NCI-H69 (cell line): Measurements from ENCODE around the gene ALDH9A1.
"Not testable (repeated sequence)": the region's sequence is repeated elsewhere in the genome, so short reads cannot be mapped to it uniquely, and the experiment has no call there.

ENCODE experiments used
- DNase-seq: peaks from one replicate; lab custom pipeline; 2025; lab: John Stamatoyannopoulos, UW

ALDH9A1 gene

GRCh38 chr1:165686971-165687433 is 11.4 kb downstream of the ALDH9A1 start:
- DNase-seq = no peak

GRCh38 chr1:165686121-165686970 is 12.0 kb downstream of the ALDH9A1 start:
- DNase-seq = no peak

GRCh38 chr1:165683848-165684485 is 14.4 kb downstream of the ALDH9A1 start:
- DNase-seq = no peak

- not testable (repeated sequence) for DNase-seq
Observed at GRCh38 chr1:165680773-165681172, 17.6 kb downstream of the ALDH9A1 start.

GRCh38 chr1:165680303-165680702 is 18.1 kb downstream of the ALDH9A1 start:
- no peak for DNase-seq

- peak; percentile 13 for DNase-seq
Observed at GRCh38 chr1:165679282-165680036, 18.9 kb downstream of the ALDH9A1 start.

GRCh38 chr1:165678509-165678908 is 19.9 kb downstream of the ALDH9A1 start:
- no peak for DNase-seq

DNA sequence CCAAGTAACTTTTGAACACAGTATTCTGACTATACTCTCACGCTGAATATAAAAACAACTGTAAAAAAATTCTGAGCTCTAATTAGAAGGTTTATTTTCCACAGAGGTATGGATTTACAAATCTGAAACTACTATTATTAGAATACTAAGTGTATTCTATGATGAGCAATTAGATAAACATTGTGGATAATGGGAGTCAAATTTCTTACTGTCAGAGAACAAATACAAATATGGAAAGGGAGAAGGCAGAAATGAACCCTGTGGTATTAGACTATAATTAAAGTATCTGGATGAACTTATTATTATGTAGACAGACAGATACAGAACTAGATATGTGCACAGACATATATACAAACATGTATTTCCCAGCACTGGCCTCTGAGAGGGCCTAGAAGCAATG is 22.6 kb downstream of the ALDH9A1 start:
- no peak for DNase-seq

- no peak for DNase-seq
Observed at GRCh38 chr1:165674599-165674998, 23.8 kb downstream of the ALDH9A1 start.

- DNase-seq = no peak
Observed at GRCh38 chr1:165671526-165671925, 26.8 kb downstream of the ALDH9A1 start.

DNA sequence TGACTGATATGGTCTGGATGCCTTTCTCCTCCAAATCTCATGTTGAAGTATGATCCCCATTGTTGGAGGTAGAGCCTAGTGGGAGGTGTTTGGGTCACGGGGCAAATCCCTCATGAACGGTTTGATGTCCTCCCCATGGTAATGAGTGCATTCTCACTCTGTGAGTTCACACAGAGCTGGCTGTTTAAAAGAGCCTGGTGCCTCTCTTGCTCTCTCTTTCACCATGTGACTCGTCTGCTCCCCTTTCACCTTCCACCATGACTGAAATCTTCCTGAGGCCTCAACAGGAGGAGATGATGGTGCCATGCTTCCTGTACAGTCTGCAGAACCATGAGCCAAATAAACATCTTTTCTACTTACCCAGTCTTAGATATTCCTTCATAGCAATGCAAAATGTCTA is 30.2 kb downstream of the ALDH9A1 start:
- no peak for DNase-seq

- DNase-seq = no peak
Observed at GRCh38 chr1:165666152-165666825, 32.1 kb downstream of the ALDH9A1 start.

DNA sequence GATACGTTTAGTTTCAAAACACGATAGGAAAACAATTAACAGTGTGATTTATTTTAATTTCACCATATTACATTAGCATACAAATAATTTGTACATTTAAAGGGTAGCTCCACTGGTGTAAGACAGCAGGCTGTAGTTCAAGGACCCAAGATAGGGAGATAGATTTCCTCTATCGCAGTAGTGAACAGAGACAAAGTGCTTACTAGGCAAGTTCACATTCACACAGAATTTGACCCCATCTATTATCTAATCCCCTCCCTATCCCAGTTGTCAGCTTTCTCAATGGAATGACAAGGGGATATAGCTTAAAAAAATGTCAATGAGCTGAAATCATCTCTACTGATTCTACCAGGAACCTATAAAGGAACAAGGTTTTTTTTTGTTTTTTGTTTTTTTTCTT is 36.2 kb downstream of the ALDH9A1 start:
- DNase-seq = no peak

DNA sequence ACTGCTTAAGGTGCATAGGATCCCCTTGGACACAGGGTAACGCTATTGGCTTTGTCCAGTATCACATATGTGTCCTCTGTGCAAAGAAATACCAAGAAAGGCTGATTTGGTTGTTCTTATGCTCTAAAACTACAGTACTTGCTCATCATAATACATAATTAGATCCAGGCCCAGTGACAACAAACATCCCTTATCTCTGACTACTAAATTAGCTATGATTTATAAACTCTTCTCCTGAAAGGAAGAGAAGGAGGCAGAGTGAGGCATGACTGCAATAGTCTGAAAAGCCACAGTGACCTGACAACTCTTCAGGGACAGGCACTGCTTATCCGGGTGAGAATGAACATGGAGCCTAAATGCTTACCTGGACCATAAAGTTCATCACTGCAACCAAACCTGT is 36.7 kb downstream of the ALDH9A1 start:
- DNase-seq = no peak

GRCh38 chr1:165659581-165659895 is 38.8 kb downstream of the ALDH9A1 start:
- no peak for DNase-seq

- DNase-seq = not testable (repeated sequence)
Observed at GRCh38 chr1:165658766-165659580, 39.4 kb downstream of the ALDH9A1 start.

GRCh38 chr1:165650981-165651625 is 47.3 kb downstream of the ALDH9A1 start:
- no peak for DNase-seq

- DNase-seq = no peak
Observed at GRCh38 chr1:165648919-165649572, 49.3 kb downstream of the ALDH9A1 start.

DNA sequence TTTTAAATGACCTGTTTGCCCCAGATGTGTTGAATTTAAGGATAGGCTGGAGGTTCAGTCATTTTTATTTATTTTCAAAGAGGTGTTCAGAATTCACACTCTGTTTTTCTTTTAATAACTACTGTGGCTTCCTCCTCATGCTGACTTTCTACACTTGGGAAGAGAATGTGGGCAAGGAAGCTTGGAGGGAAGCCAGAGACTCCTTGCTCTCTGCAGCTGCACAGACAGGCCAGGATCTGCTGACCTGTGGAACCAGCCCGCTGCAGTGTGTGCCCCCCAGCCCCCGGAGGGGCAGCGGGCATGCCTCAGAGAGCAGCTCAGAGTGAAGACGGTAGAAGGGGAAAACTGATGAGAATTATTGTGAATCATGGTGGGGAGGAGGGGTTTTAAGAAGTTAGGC is 50.4 kb downstream of the ALDH9A1 start:
- no peak for DNase-seq

DNA sequence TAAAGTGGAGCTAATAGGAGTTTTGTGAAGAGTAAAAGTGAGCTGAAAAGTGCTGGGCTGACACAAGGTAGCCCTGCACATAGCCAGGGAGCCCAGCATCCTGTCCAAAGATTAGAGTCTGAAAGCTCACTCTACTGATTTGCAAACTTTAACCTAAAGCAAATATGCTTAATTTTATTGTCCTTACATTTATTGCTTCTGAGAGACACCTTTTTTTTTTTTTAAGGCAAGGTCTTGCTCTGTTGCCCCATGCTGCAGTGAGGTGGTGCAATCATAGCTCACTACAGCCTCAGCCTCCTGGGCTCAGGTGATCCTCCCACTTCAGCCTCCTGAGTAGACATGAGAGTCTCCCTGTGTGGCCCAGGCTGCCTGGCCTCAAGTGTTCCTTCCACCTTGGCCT is 50.8 kb downstream of the ALDH9A1 start:
- DNase-seq = no peak
